Nephron progenitor cell (in vitro differentiated cells): Measurements from ENCODE around the gene ADGRV1.
A peak's percentile ranks its signal among the peaks of the same experiment; 100 is the strongest.

Experiments used
- DNase-seq: peaks from one replicate; pipeline ENCODE4 v3.0.0; 2021
- H3K27ac Mint-ChIP-seq: 2 replicates; pipeline ENCODE4 v1.8.0; 2021; ENCODE audit warnings: mild to moderate bottlenecking, moderate library complexity, mixed read lengths
- H3K27me3 Mint-ChIP-seq: 2 replicates; pipeline ENCODE4 v1.8.0; 2021; ENCODE audit warnings: mild to moderate bottlenecking, low read depth, mixed read lengths; ENCODE audit not compliant: poor library complexity
- H3K36me3 Mint-ChIP-seq: 2 replicates; pipeline ENCODE4 v1.8.0; 2021; ENCODE audit warnings: low read depth, mixed read lengths
- H3K4me1 Mint-ChIP-seq: 2 replicates; pipeline ENCODE4 v1.8.0; 2021; ENCODE audit warnings: mixed read lengths
- H3K4me3 Mint-ChIP-seq: 2 replicates; pipeline ENCODE4 v1.8.0; 2021; ENCODE audit warnings: mild to moderate bottlenecking, moderate library complexity, mixed read lengths
- H3K9me3 Mint-ChIP-seq: 2 replicates; pipeline ENCODE4 v1.8.0; 2021; ENCODE audit warnings: mild to moderate bottlenecking, moderate library complexity, mixed read lengths
- TF ChIP-seq, protein P1 (sequence below): fragments of 200-600 bp; sonication (generic); IDR thresholded peaks from 2 replicates; pipeline ENCODE4 v1.5.0; 2021; ENCODE audit warnings: antibody characterized with exemption

ADGRV1 gene

DNA sequence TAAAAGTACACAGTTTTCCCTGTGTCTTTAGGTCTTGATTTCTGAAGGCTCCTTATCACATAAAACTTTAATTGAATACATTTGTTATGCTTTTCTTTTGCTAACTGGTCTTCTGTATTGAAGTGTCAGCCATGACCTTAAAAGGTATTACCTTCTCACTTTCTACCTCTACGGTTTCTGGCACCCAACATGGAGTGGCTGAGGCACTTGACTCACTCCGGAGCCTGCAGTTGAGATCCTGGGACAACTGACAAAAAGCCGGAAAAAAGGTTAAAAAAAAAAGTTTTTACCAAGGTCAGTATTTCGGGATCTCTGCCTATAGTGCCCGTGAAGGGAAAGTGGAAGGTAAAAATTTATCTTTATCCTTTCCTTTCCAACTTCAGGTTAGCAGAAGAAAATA is 627.5 kb downstream of the ADGRV1 start:
- H3K4me1 Mint-ChIP-seq = peaks cover 19% of the 10 kb centered on the region
- no peak overlapping the region for H3K27ac Mint-ChIP-seq
- peaks cover 8% of the 10 kb centered on the region for H3K27me3 Mint-ChIP-seq
- DNase-seq = no peak
- TF ChIP-seq, protein P1, sequence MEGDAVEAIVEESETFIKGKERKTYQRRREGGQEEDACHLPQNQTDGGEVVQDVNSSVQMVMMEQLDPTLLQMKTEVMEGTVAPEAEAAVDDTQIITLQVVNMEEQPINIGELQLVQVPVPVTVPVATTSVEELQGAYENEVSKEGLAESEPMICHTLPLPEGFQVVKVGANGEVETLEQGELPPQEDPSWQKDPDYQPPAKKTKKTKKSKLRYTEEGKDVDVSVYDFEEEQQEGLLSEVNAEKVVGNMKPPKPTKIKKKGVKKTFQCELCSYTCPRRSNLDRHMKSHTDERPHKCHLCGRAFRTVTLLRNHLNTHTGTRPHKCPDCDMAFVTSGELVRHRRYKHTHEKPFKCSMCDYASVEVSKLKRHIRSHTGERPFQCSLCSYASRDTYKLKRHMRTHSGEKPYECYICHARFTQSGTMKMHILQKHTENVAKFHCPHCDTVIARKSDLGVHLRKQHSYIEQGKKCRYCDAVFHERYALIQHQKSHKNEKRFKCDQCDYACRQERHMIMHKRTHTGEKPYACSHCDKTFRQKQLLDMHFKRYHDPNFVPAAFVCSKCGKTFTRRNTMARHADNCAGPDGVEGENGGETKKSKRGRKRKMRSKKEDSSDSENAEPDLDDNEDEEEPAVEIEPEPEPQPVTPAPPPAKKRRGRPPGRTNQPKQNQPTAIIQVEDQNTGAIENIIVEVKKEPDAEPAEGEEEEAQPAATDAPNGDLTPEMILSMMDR = no peak
- no peaks in the 10 kb centered on the region for H3K9me3 Mint-ChIP-seq
- no peak overlapping the region for H3K4me3 Mint-ChIP-seq
- H3K36me3 Mint-ChIP-seq = no peaks in the 10 kb centered on the region

DNA sequence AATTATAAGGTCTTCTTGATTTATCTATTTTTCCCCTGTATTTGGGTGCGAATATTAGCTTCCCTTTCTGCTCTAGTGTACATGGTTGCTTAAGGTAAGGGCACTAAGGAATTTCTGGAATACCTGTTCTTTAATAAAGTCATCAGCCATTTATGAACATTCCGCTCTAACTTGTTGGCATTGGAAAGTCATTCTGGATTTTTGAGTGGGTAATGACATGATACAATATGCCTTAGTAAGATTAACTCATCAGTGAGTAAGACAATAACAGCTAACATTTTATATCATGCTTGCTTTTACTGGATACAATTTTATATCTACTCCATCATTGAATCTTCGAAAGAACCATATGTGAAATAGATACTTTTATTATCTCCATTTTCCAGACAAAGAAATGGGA is 628.4 kb downstream of the ADGRV1 start:
- TF ChIP-seq, protein P1 = no peak
- peaks cover 3% of the 10 kb centered on the region for H3K27me3 Mint-ChIP-seq
- H3K4me1 Mint-ChIP-seq = peaks cover 19% of the 10 kb centered on the region
- DNase-seq = no peak
- no peaks in the 10 kb centered on the region for H3K36me3 Mint-ChIP-seq
- no peak overlapping the region for H3K4me3 Mint-ChIP-seq
- H3K27ac Mint-ChIP-seq = no peak overlapping the region
- H3K9me3 Mint-ChIP-seq = no peaks in the 10 kb centered on the region

DNA sequence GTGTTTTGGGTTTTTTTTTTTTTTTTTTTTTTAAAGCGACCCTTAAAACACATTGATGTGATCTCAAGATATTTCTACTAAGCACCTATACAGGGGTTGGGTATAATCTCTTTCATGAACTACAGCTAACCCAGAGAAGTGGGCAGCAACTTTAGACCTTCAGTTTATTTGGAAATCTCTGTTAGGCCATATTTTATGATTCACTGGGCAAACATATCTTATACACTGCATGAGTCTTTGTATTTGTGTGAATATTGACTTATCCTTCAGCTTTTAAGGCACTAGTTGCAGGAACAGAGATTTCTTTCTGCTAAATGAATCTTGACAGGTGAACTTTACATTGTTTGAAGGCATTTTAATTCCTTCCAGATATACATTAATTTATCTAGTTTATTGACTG is 630.2 kb downstream of the ADGRV1 start:
- H3K36me3 Mint-ChIP-seq = no peaks in the 10 kb centered on the region
- TF ChIP-seq, protein P1 = no peak
- peaks cover 3% of the 10 kb centered on the region for H3K27me3 Mint-ChIP-seq
- no peak overlapping the region for H3K4me3 Mint-ChIP-seq
- no peaks in the 10 kb centered on the region for H3K9me3 Mint-ChIP-seq
- H3K4me1 Mint-ChIP-seq = peaks cover 19% of the 10 kb centered on the region
- H3K27ac Mint-ChIP-seq = no peak overlapping the region
- no peak for DNase-seq

DNA sequence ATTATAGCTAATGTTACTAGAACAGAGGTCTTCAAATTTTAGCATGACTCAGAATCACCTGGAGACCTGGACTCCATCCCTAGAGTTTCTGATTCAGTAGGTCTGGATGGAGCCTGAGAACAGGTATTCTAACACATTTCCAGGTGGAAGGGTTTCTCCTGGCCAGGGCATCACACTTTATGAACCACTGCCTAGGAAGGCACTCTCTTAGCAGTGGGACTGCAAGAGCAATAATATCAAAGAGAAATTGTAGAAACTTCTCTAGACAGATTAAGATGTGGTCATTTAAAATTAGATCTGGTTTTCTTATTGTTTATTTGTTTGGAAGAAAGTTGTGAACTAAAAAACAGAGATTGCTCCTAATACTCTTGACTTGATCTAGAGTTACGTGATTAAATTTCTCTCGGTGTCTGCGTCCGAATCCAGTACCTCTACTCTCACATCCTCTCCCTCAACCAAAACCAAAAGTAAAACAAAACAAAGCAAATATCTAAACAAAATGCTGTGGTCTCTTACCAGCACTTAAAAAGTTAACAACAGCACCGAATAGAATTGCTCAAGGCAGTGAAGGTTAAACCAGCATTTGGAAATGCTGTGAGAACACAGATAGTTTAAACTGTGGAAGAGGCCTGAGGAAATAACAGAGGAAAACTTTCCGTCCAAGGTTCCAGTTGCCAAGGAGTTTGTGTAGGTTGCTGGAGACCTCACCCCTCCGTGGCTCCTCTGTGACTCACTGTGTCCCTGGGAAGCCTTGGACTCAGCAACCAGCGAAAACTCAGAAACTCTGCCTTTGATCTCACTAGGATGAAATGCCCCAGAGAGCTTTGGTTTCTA is 631.1 kb downstream of the ADGRV1 start:
- no peak for DNase-seq
- H3K4me3 Mint-ChIP-seq = no peak overlapping the region
- peak overlapping the region; percentile 80 for H3K27ac Mint-ChIP-seq
- H3K9me3 Mint-ChIP-seq = no peaks in the 10 kb centered on the region
- H3K4me1 Mint-ChIP-seq = peaks cover 19% of the 10 kb centered on the region
- TF ChIP-seq, protein P1 = no peak
- H3K36me3 Mint-ChIP-seq = no peaks in the 10 kb centered on the region
- H3K27me3 Mint-ChIP-seq = peaks cover 3% of the 10 kb centered on the region

DNA sequence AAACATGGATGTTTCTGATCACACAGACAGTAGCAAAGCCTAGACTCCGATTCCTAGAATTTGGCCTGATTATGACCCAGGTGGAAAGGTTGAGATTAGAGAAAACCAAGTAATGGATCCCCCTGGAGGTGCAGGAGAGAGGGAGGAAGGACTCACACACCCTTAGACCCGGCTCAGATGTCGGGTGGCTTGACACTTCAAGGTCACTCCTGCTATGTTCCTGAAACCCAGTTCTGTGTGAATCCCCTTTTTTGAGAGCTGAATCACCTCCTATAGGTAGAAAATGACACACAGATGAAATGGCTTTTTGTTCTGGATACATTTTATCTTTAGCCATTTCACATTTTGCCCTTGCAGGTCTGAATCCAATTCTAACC is 631.7 kb downstream of the ADGRV1 start:
- Mint-ChIP-seq H3K4me3 (no peak overlapping the region), H3K27ac (no peak overlapping the region), H3K36me3 (no peaks in the 10 kb centered on the region), H3K9me3 (no peaks in the 10 kb centered on the region), H3K4me1 (peaks cover 19% of the 10 kb centered on the region), H3K27me3 (peaks cover 3% of the 10 kb centered on the region)
- no peak for DNase-seq
- TF ChIP-seq, protein P1 = no peak

DNA sequence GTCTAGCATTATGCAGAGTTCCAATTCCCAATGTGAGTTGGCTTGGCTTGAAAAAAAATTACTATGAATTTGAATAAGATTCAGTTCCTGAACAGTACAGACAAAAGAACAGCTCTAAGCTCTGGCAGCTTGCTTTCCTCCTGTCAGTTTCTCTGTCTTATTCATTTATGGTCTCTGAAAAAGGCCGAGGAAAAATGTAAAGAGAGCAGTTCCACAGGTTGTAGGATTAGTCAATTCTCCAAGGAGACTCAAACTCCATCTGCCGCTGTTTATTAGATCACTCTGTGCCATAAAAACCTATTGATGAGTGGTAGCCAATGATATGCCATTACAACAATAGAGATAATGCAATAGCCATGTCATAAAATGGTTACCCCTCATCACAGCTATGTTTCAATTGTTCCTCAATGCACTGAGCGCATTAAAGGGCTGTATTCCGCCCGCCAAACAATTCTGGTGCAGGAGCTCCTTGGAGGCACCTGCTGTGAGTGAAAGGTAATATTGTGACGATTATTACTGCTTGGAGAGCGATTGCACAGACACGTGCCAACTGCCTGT is 636.3 kb downstream of the ADGRV1 start:
- Mint-ChIP-seq H3K9me3 (peaks cover 14% of the 10 kb centered on the region), H3K4me3 (no peak overlapping the region), H3K36me3 (no peaks in the 10 kb centered on the region), H3K27ac (no peak overlapping the region), H3K27me3 (peaks cover 10% of the 10 kb centered on the region), H3K4me1 (peaks cover 8% of the 10 kb centered on the region)
- DNase-seq = no peak
- TF ChIP-seq, protein P1 = no peak
